NCI-H2171 (cell line): ENCODE measurements around the gene TMCO1.
A peak's percentile ranks its signal among the peaks of the same experiment; 100 is the strongest.
"Not testable (repeated sequence)": the region's sequence is repeated elsewhere in the genome, so short reads cannot be mapped to it uniquely, and the experiment has no call there.

Source experiments
- DNase-seq: peaks from one replicate; lab custom pipeline; 2025; lab: John Stamatoyannopoulos, UW

TMCO1 gene

DNA sequence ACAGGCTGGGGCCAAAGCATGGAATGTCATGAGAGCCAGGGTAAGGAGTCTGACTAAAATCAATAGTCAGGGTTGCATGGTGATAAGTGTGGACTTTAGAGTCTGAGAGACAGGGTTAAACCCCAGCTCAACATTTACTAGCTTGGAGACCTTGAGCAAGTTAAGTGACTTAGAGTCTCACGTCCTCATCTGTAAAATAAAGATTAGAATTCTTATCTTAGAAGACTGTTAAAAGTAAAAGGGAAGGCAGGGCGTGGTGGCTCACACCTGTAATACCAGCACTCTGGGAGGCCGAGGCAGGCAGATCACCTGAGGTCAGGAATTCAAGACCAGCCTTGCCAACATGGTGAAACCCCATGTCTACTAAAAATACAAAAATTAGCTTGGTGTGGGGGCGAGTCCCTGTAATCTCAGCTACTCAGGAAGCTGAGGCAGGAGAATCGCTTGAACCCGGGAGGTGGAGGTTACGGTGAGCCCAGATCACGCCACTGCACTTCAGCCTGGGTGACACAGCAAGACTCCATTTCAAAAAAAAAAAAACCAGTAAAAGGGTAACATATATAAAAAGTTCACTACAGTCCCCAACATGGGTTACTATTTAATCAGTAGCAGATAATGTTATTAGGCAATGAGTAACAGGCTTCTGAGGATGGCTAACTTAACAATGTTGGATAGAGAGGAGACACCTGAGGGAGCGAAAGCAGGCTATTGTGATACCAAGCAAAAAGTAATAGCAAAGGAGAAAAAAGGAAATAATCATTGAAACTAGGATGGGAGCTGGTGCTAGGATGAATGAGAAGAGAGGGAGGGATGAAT lies 20.8 kb downstream of the TMCO1 start:
- no peak for DNase-seq

- DNase-seq: not testable (repeated sequence)
Measured at GRCh38 chr1:165744913-165745312, 23.8 kb downstream of the TMCO1 start.

GRCh38 chr1:165742194-165742593 lies 26.5 kb downstream of the TMCO1 start:
- no peak for DNase-seq

- DNase-seq: no peak
Measured at GRCh38 chr1:165738794-165739193, 29.9 kb downstream of the TMCO1 start.

DNA sequence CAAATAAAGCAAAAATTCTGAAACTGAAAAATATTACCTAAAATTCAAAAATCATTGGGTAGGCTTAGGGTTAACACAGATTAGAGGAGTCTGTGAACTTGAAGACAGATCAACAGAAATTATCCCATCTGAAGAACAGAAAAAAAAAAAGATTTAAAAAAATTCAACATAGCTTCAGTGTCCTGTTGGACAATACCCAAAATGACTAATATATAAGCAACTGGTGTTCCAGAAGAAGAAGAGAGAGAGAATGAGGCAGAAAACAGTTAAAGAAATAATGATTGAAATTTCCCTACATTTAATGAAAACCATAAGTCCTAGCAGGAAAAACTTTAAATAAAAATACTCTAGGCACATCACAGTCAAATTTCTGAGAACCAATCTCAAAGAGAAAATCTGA lies 31.5 kb downstream of the TMCO1 start:
- no peak for DNase-seq

DNA sequence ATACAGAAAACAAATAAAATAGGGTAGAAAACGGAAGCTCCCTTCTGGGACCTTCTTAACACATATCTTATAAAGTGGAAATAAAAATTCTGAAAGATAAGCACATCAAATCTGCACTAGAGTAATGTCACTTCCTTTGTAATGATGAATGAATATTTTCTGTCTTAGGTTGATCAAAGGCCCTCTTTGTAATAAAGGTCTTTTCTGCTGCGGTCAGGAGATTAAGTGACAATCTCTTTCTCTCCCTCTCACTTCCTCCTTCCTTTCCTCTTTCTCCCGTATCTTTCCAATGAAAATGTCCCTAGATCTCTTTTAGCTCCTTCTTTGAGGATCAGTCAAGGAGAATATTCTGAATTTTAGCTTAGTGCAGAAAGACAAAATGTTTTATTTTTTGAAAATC lies 33.8 kb downstream of the TMCO1 start:
- no peak for DNase-seq

GRCh38 chr1:165726841-165727240 lies 41.8 kb downstream of the TMCO1 start:
- DNase-seq: no peak

- no peak for DNase-seq
Measured at GRCh38 chr1:165726169-165726568, 42.5 kb downstream of the TMCO1 start.

- peak; percentile 20 for DNase-seq
Measured at GRCh38 chr1:165717918-165718515, 50.7 kb downstream of the TMCO1 start.

GRCh38 chr1:165716265-165717051 lies 52.2 kb downstream of the TMCO1 start:
- DNase-seq: not testable (repeated sequence)

DNA sequence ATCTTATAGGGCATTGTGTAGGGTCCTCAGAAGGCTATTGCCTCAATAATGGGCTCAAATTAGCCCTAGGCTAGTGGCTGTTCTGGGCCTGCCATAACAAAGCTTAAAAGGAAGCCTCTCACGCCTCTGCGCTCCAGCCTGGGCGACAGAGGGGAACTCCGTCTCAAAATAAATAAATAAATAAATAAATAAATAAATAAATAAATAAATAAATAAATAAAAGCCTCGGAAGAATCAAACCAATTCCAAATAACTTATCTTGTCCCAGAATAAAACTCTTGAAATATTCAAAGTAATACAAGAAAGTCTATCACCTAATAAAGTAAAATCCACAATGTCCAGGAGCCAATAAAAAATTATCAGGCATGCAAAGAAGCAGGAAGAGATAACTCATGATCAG lies 55.9 kb downstream of the TMCO1 start:
- DNase-seq: no peak

- no peak for DNase-seq
Measured at GRCh38 chr1:165707984-165708706, 60.5 kb downstream of the TMCO1 start.

GRCh38 chr1:165703648-165704047 lies 65.0 kb downstream of the TMCO1 start:
- DNase-seq: no peak

- not testable (repeated sequence) for DNase-seq
Measured at GRCh38 chr1:165701922-165702321, 66.7 kb downstream of the TMCO1 start.

DNA sequence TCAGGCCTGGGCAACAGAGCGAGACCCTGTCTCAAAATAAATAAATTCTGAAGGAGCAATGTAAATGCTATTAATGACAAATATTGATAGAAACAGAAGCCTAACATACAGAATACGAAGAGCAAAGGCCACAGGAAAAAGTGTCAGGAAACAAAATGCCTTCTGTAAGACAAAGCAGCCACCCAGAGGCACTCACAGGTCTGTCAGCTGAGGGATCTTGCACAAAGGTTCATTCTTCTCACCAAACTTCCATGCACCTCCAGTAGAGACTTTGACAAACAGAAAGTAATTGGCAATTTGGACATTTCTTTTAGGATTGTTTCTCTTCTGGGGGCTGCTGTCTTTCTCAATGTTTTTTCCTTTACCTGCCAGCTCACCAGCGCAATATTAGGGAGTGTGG lies 69.1 kb downstream of the TMCO1 start:
- no peak for DNase-seq

DNA sequence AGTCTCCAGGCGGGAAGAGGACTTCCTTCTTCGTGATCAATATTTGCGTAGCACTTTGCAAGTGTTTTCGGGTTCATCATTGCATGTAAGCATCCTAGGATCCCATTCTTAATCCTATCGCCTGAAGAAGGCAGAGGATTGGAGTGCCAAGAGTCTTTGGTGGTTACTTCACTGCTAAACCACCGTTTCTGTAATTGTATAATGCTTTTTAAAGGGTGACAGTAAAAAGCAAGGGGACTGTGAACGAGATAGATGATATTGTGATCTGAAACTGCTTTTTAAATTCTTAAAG lies 70.0 kb downstream of the TMCO1 start:
- no peak for DNase-seq

- peak; percentile 79 for DNase-seq
Measured at GRCh38 chr1:165697881-165698760, 70.5 kb downstream of the TMCO1 start, which contains the start of gene ALDH9A1. Gene ALDH9A1 (minus strand): TSS chr1:165698562. CDS start chr1:165698558, 4 bp downstream.

DNA sequence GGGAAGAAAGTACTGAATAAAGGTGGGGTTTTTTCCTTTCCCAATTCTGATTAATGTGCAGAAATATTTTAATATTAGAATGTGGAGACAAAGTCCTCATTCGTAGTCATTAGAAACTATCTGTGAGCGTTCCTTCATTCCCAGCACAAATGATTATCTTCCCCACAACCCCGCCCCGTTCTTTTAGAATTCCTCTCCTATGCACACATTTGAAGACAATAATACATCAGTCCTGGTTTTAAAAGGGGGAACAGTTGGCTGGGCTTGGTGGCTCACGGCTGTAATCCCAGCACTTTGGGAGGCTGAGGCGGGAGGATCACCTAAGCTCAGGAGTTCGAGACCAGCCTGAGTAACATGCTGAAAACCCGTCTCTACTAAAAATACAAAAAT lies 71.2 kb downstream of the TMCO1 start:
- DNase-seq: no peak

GRCh38 chr1:165696625-165697100 lies 72.0 kb downstream of the TMCO1 start:
- no peak for DNase-seq

DNA sequence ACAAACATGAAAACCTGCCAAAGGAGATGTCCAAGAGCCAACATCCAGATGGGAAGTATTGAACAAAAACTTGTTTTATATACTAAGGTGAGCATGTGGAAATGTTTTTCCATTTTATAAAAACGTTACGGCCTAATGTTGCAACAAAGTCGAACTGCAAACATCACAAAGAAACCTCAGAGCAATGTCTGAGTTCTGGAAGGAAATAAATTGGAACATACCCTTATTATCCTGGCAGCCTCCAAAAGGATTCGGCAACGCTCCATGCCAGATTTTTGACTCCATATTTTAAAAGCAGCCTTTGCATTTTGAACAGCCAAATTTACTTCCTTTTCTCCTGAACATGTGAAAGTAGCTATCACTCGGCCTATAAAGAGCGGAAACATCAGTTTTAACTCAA lies 73.6 kb downstream of the TMCO1 start:
- no peak for DNase-seq

DNA sequence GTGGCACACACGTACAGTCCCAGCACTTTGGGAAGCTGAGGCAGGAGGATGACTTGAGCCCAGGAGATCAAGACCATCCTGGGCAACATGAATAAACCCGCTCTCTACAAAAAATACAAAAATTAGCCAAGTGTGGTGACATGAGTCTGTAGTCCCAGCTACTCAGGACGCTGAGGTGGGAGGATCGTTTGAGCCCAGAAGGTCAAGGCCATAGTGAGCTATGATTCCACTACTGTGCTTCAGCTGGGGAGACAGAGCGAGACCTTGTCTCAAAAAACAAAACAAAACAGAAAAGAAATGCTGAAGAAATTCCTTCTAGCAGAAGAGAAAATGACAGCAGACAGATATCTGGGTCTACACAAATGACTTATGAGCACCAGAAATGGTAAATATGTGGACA lies 80.6 kb downstream of the TMCO1 start:
- no peak for DNase-seq
